K562 (cell line): ENCODE data around the gene PMCH. TPM values are rescaled to one million over a fixed set of nuclear protein-coding genes. Genes with fewer than 3 reads are reported as not detected.
A peak's percentile ranks its signal among the peaks of the same experiment; 100 is the strongest.

Experiments used
- ATAC-seq: fragments of 200-7000 bp; cut with Tn5 transposase; 3 replicates; pipeline ENCODE4 v1.9.1; 2020; ENCODE audit warnings: moderate library complexity
- BruUV-seq: library from RNA; stranded (reverse); fragments of 400-500 nt; replicated peaks from 2 replicates; lab custom pipeline; 2021; lab: Mats Ljungman, UMichigan
- CTCF ChIA-PET: fragments of 300-600 bp; formaldehyde crosslinking; extraction: SDS; loops from one replicate; lab custom pipeline; 2021; ENCODE audit warnings: low intra/inter-chr PET ratio; lab: Yijun Ruan, JAX
- POLR2A ChIA-PET: fragments of 300-600, 350-650 bp; sonication (Branson Sonifier 250); formaldehyde crosslinking; extraction: SDS; loops from one replicate; lab custom pipeline; 2021; ENCODE audit warnings: antibody characterized with exemption, inconsistent platforms; lab: Yijun Ruan, JAX
- DNase-seq, 4 experiments: peaks; one replicate each; pipeline versions ENCODE4 v3.0.0 to v3.0.0-alpha.2; 2011 to 2018; ENCODE audit warnings: low spot score in 3 of 4, mixed read lengths in 3 of 4; ENCODE audit errors: extremely low read depth in 1 of 4
- FAIRE-seq: peaks from 2 replicates; lab custom pipeline; 2011; peaks lifted over from hg19 to GRCh38; lab: Jason Lieb, UNC
- H2AFZ ChIP-seq: 2 replicates; pipeline ENCODE4 v1.6.0; 2011; ENCODE audit warnings: low read depth, low read length, control low read depth, inconsistent platforms
- H3K27ac ChIP-seq: fragments of 200-600 bp; 3 replicates; pipeline ENCODE4 v1.8.0; 2011; ENCODE audit warnings: low read depth, mild to moderate bottlenecking, control low read depth, inconsistent platforms, low read length, moderate library complexity, mixed read lengths; ENCODE audit errors: extremely low read depth
- H3K27me3 ChIP-seq, 2 experiments: fragments of 300-600 bp in 1 of 2; 2 replicates in 1 of 2; 3 replicates in 1 of 2; pipeline versions ENCODE4 v1.6.0 to v1.8.0; 2011; ENCODE audit warnings: inconsistent platforms in 2 of 2, low read length in 2 of 2, mild to moderate bottlenecking in 1 of 2, mixed read lengths in 1 of 2, moderate library complexity in 1 of 2; ENCODE audit not compliant: control insufficient read depth in 2 of 2, insufficient read depth in 2 of 2
- H3K36me3 ChIP-seq: fragments of 300-600 bp; 3 replicates; pipeline ENCODE4 v1.8.0; 2011; ENCODE audit warnings: mild to moderate bottlenecking, low read length, inconsistent platforms; ENCODE audit not compliant: control insufficient read depth, insufficient read depth
- H3K4me1 ChIP-seq, 2 experiments: fragments of 200-600 bp in 1 of 2; replicated peaks in 1 of 2; 2 replicates in 1 of 2; 3 replicates in 1 of 2; pipeline versions ENCODE4 v1.5.1 to v1.8.0; 2011; ENCODE audit warnings: inconsistent platforms in 2 of 2, low read length in 2 of 2, mild to moderate bottlenecking in 1 of 2, mixed read lengths in 1 of 2, moderate library complexity in 1 of 2; ENCODE audit not compliant: control insufficient read depth in 2 of 2, insufficient read depth in 2 of 2
- H3K4me2 ChIP-seq: 2 replicates; pipeline ENCODE4 v1.6.1; 2011; ENCODE audit warnings: low read length, control low read depth, inconsistent platforms, mixed read lengths; ENCODE audit not compliant: insufficient read depth
- H3K4me3 ChIP-seq: fragments of 200-600 bp; sonication (generic), shearing (Covaris generic); 2 replicates; pipeline ENCODE4 v1.5.1; 2016; ENCODE audit warnings: control low read depth, inconsistent platforms
- H3K79me2 ChIP-seq: fragments of 200-600 bp; 3 replicates; pipeline ENCODE4 v1.8.0; 2011; ENCODE audit warnings: low read length, inconsistent platforms; ENCODE audit not compliant: control insufficient read depth, insufficient read depth
- H3K9ac ChIP-seq, 2 experiments: 2 replicates each; pipeline versions ENCODE4 v1.6.0 to v1.6.1; 2011; ENCODE audit warnings: low read depth in 2 of 2, low read length in 2 of 2, control low read depth in 1 of 2, inconsistent platforms in 1 of 2, mild to moderate bottlenecking in 1 of 2, mixed read lengths in 1 of 2; ENCODE audit not compliant: insufficient read depth in 1 of 2
- H3K9me1 ChIP-seq: one replicate; pipeline ENCODE4 v1.6.0; 2011; ENCODE audit warnings: inconsistent platforms, mild to moderate bottlenecking, low read length, moderate library complexity; ENCODE audit not compliant: control insufficient read depth, insufficient read depth
- H3K9me3 ChIP-seq: replicated peaks from 2 replicates; pipeline ENCODE4 v1.5.1; 2011; ENCODE audit warnings: low read depth, low read length, inconsistent platforms; ENCODE audit not compliant: control insufficient read depth, insufficient read depth
- H4K20me1 ChIP-seq: replicated peaks from 2 replicates; pipeline ENCODE4 v1.6.1; 2011; ENCODE audit warnings: low read length, inconsistent platforms, mixed read lengths; ENCODE audit not compliant: control insufficient read depth, insufficient read depth
- CEBPG ChIP-seq, 3 experiments: fragments of 200-800 bp in 1 of 3; sonication (Bioruptor generic) in 1 of 3; sonication (generic) in 1 of 3; formaldehyde crosslinking in 1 of 3; IDR thresholded peaks in 2 of 3; conservative IDR thresholded peaks in 1 of 3; 2 replicates each; pipeline versions ENCODE4 v1.6.1 to v1.8.0; 2016 to 2022; ENCODE audit warnings: missing compliant biosample characterization in 2 of 3, missing genetic modification characterization in 2 of 3, mild to moderate bottlenecking in 1 of 3, missing genetic modification reagents in 1 of 3
- RB1 ChIP-seq: fragments of 450-650 bp; IDR thresholded peaks from 2 replicates; pipeline ENCODE4 v1.6.1; 2017; ENCODE audit warnings: low read depth, mild to moderate bottlenecking
- ZNF57 ChIP-seq: fragments of 450-650 bp; formaldehyde crosslinking; IDR thresholded peaks from 2 replicates; pipeline ENCODE4 v1.4.0; 2020; ENCODE audit warnings: mild to moderate bottlenecking, moderate library complexity
- in situ Hi-C: fragments of 300-500 bp; cut with MboI; formaldehyde crosslinking; loops from 4 replicates; pipeline ENCODE4 v1.15.0; 2018; ENCODE audit warnings: inconsistent platforms, mixed read lengths
- intact Hi-C: fragments of 100-400 bp; cut with micrococcal nuclease; formaldehyde crosslinking; loops from 2 replicates; pipeline ENCODE4 v1.14.2; 2022
- polyA plus RNA-seq, 8 experiments: library from polyadenylated mRNA; depleted of rRNA in 4 of 8; stranded (reverse) in 5 of 8; unstranded in 3 of 8; fragments of >200 nt; fragmentation: Nextera tagmentation in 2 of 8; fragmentation: Illumina TruSeq in 1 of 8; extraction: Ambion mirVana in 2 of 8; extraction: Trizol in 1 of 8; gene quantifications; 2 replicates each; pipeline versions ENCODE4 v1.2.1 to v1.2.3, GENCODE V29; 2011 to 2014; ENCODE audit warnings: inconsistent platforms in 1 of 8, missing spikeins in 1 of 8
- total RNA-seq, 7 experiments: library from RNA; depleted of rRNA in 6 of 7; stranded (reverse); fragments of >200 nt in 6 of 7; fragmentation: Illumina TruSeq in 2 of 7; extraction: Trizol in 2 of 7; gene quantifications; 2 replicates each; pipeline versions ENCODE4 v1.2.1 to v1.2.3, GENCODE V29; 2011 to 2021; ENCODE audit warnings: low replicate concordance in 1 of 7
- TF ChIP-seq, protein P1 (sequence below), 2 experiments: fragments of 450-650 bp in 1 of 2; sonication (generic) in 1 of 2; formaldehyde crosslinking in 1 of 2; IDR thresholded peaks in 1 of 2; conservative IDR thresholded peaks in 1 of 2; 2 replicates each; pipeline versions ENCODE4 v1.6.1 to v1.8.1; 2016 to 2023; ENCODE audit warnings: mild to moderate bottlenecking in 2 of 2, moderate library complexity in 2 of 2, inconsistent platforms in 1 of 2, missing genetic modification reagents in 1 of 2

Gene PMCH
- total and polyA plus RNA-seq, 9 of the 15 experiments (the other 6 are each of a cell fraction or from before 2014, with no cell fraction given): 0.10 to 0.20 TPM; not detected in 7

GRCh38 chr12:102172436-102172835, 25.2 kb downstream of the PMCH start:
- CTCF ChIA-PET: interaction anchor here (0.6 kb wide), 1 partner anchor 755 kb away, joined by 3 read pairs; no protein-coding TSS in a partner anchor
- Histone ChIP-seq H3K9me1 (no peaks in the 10 kb centered on the region), H3K4me2 (no peak overlapping the region), H3K27me3 (no peaks in the 10 kb centered on the region), H3K36me3 (peaks cover 39% of the 10 kb centered on the region), H3K27ac (no peak overlapping the region), H2AFZ (no peak overlapping the region), H3K9me3 (no peaks in the 10 kb centered on the region), H3K79me2 (no peaks in the 10 kb centered on the region), H3K9ac (no peak overlapping the region), H3K4me1 (peaks cover 0 to 9% of the 10 kb centered on the region in 2 experiments; a peak in 3 of 5 replicates), H3K4me3 (no peak overlapping the region), H4K20me1 (no peaks in the 10 kb centered on the region)
- FAIRE-seq (no peak), DNase-seq (no peak), ATAC-seq (no peak)
- intact Hi-C loops (loop anchor here (5.0 to 10.0 kb wide), 4 partner anchors 125 to 642 kb away; no protein-coding TSS in a partner anchor), in situ Hi-C loops (no loop called here)
- no TSS peak for BruUV-seq
- TF ChIP-seq ZNF57 (no peak), CEBPG (CRISPR knock-in tag; IDR thresholded peaks at IDR 0.05) (no peak), CEBPG (tag; conservative IDR thresholded peaks at IDR 0.05 in 1 of 2, IDR thresholded peaks at IDR 0.05 in 1 of 2) (0 out of 4 replicates have a peak, but pooled peaks of 1 of the 2 experiments have one; percentile 23), RB1 (no peak)
- TF ChIP-seq, protein P1, sequence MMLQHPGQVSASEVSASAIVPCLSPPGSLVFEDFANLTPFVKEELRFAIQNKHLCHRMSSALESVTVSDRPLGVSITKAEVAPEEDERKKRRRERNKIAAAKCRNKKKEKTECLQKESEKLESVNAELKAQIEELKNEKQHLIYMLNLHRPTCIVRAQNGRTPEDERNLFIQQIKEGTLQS (IDR thresholded peaks at IDR 0.05): peak; percentile 14; the same call in 1 of the 2 replicates
- TF ChIP-seq, protein P1 (CRISPR knock-in tag; conservative IDR thresholded peaks at IDR 0.05): no peak
- POLR2A ChIA-PET: interaction anchor here (1.9 kb wide), 1 partner anchor 12 kb away, joined by 4 read pairs; no protein-coding TSS in a partner anchor
